Thyroid gland (tissue), 4 donors: ENCODE data around the gene FOXP1.

Experiments
- CTCF ChIP-seq, 6 experiments: fragments of 200-600 bp in 3 of 6; fragments of 450-650 bp in 3 of 6; sonication (generic) in 3 of 6; IDR thresholded peaks; one replicate each; pipeline ENCODE4 v1.5.1; 2016 to 2019; ENCODE audit warnings: antibody characterized with exemption in 6 of 6, mild to moderate bottlenecking in 2 of 6, inconsistent platforms in 1 of 6, moderate library complexity in 1 of 6
- POLR2A ChIP-seq, 2 donors: fragments of 450-650 bp; IDR thresholded peaks; one replicate each; pipeline ENCODE4 v1.6.1; 2017; ENCODE audit warnings: antibody characterized with exemption in 2 of 2, mild to moderate bottlenecking in 2 of 2, moderate library complexity in 1 of 2

- TF ChIP-seq CTCF (IDR thresholded peaks at IDR 0.05): no peak
- TF ChIP-seq POLR2A (IDR thresholded peaks at IDR 0.05): no peak
Observed at GRCh38 chr3:71005702-71006321, 577.7 kb downstream of the FOXP1 start.
